Measurements from ENCODE around the gene ZNF106.

The ZNF106 gene

GRCh38 chr15:42483677-42484076 lies 7.3 kb downstream of the ZNF106 start:
- DNase-seq (ENCODE audit: low spot score): no peak
- no peak for TF ChIP-seq CTCF (IDR thresholded peaks at IDR 0.05; ENCODE audit: borderline replicate concordance, control extremely low read depth, extremely low read depth, insufficient read depth, missing control alignments)
- in situ Hi-C loops (cut with MboI; ENCODE audit: low sequenced_read_pairs, unreplicated experiment): no loop called here

GRCh38 chr15:42482701-42483100 lies 8.2 kb downstream of the ZNF106 start:
- TF ChIP-seq CTCF (IDR thresholded peaks at IDR 0.05; ENCODE audit: borderline replicate concordance, control extremely low read depth, extremely low read depth, insufficient read depth, missing control alignments): no peak
- in situ Hi-C loops (cut with MboI; ENCODE audit: low sequenced_read_pairs, unreplicated experiment): no loop called here
- DNase-seq (ENCODE audit: low spot score): no peak

GRCh38 chr15:42474827-42475226 lies 16.1 kb downstream of the ZNF106 start:
- no peak for TF ChIP-seq CTCF (IDR thresholded peaks at IDR 0.05; ENCODE audit: borderline replicate concordance, control extremely low read depth, extremely low read depth, insufficient read depth, missing control alignments)
- in situ Hi-C loops (cut with MboI; ENCODE audit: low sequenced_read_pairs, unreplicated experiment): no loop called here
- DNase-seq (ENCODE audit: low spot score): no peak

GRCh38 chr15:42471002-42471401 lies 19.9 kb downstream of the ZNF106 start:
- in situ Hi-C loops (cut with MboI; ENCODE audit: low sequenced_read_pairs, unreplicated experiment): no loop called here
- DNase-seq (ENCODE audit: low spot score): no peak
- no peak for TF ChIP-seq CTCF (IDR thresholded peaks at IDR 0.05; ENCODE audit: borderline replicate concordance, control extremely low read depth, extremely low read depth, insufficient read depth, missing control alignments)

GRCh38 chr15:42465520-42466259 lies 25.3 kb downstream of the ZNF106 start:
- in situ Hi-C loops (cut with MboI; ENCODE audit: low sequenced_read_pairs, unreplicated experiment): no loop called here
- DNase-seq (ENCODE audit: low spot score): no peak
- TF ChIP-seq CTCF (IDR thresholded peaks at IDR 0.05; ENCODE audit: borderline replicate concordance, control extremely low read depth, extremely low read depth, insufficient read depth, missing control alignments): no peak

- in situ Hi-C loops (cut with MboI; ENCODE audit: low sequenced_read_pairs, unreplicated experiment): no loop called here
- DNase-seq (ENCODE audit: low spot score): no peak
- no peak for TF ChIP-seq CTCF (IDR thresholded peaks at IDR 0.05; ENCODE audit: borderline replicate concordance, control extremely low read depth, extremely low read depth, insufficient read depth, missing control alignments)
Observed at GRCh38 chr15:42461261-42461660, 29.7 kb downstream of the ZNF106 start.
